ENCODE measurements around the gene SERINC1. TPM values are rescaled to one million over a fixed set of nuclear protein-coding genes. Genes with fewer than 3 reads are reported as not detected.

SERINC1 gene
- total RNA-seq, 2 donors from 2014 or later, result 31.3 to 84.3 TPM

DNA sequence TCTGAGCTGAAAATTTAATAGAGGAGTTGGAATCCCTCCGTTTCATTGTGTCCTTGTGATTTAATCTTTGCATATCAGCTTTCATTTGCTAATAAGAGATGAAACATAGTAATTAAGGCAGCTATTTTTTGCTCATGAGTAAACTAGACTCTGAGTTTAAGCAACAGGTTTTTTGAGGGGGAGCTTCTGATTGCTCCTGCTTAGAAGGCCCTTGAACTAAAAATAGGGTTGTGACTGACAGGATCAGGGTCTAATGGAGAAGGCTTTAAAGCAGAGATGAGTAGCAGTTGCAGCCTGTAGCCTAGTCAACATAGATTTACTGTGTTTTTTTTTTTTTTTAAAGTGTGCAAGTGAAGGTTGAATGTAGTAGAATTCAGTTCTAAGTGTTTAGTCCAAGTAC, 54.8 kb downstream of the SERINC1 start:
- H3K27me3 ChIP-seq, result no peaks in the 10 kb centered on the region
- no peak for ATAC-seq
- intact Hi-C loops (cut with DNase I), result no loop called here
- no peak overlapping the region for H3K27ac ChIP-seq
- no peaks in the 10 kb centered on the region for H3K36me3 ChIP-seq (replicated peaks in 1 of 2; ENCODE audit: insufficient read depth in 1 of 2, low read depth in 2 of 2)
- WGBS, 2 donors, result 43 to 57% methylated on average over 1 of the region's 1 CpG
- no peak overlapping the region for H3K4me3 ChIP-seq
- no peaks in the 10 kb centered on the region for H3K9me3 ChIP-seq
- no peaks in the 10 kb centered on the region for H3K4me1 ChIP-seq
- TF ChIP-seq CTCF (IDR thresholded peaks at IDR 0.05) (no peak), POLR2A (IDR thresholded peaks at IDR 0.05) (no peak)
- DNase-seq, result no peak

DNA sequence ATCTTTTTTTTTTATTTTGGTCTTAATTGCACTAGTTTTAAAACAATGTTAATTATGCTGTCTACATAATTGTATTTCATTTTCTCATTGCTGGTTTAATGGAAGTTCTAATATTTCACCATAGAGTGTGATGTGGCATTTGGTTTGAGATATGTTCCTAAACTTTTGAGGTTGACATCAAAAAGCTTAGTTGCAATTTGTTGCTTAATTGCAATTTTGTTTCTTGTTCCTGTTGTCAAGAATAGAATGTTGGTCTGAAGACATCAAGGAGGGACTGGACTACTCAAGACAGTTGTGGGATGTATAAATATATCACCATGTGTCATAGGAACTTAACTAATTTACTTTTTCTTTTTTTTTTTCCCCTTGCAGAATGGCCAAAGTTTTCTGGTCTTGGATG, 59.6 kb downstream of the SERINC1 start:
- intact Hi-C loops (cut with DNase I), result no loop called here
- ATAC-seq (no peak), DNase-seq (no peak)
- no peaks in the 10 kb centered on the region for H3K4me1 ChIP-seq
- H3K36me3 ChIP-seq (replicated peaks in 1 of 2; ENCODE audit: insufficient read depth in 1 of 2, low read depth in 2 of 2), result no peaks in the 10 kb centered on the region
- TF ChIP-seq CTCF (IDR thresholded peaks at IDR 0.05) (no peak), POLR2A (IDR thresholded peaks at IDR 0.05) (no peak)
- H3K9me3 ChIP-seq, result no peaks in the 10 kb centered on the region
- H3K4me3 ChIP-seq, result no peak overlapping the region
- no peaks in the 10 kb centered on the region for H3K27me3 ChIP-seq
- H3K27ac ChIP-seq, result no peak overlapping the region

- TF ChIP-seq POLR2A (IDR thresholded peaks at IDR 0.05), result no peak
- TF ChIP-seq CTCF (IDR thresholded peaks at IDR 0.05), result no peak
- DNase-seq, result no peak
Observed at GRCh38 chr6:122408702-122409458, 62.7 kb downstream of the SERINC1 start.

DNA sequence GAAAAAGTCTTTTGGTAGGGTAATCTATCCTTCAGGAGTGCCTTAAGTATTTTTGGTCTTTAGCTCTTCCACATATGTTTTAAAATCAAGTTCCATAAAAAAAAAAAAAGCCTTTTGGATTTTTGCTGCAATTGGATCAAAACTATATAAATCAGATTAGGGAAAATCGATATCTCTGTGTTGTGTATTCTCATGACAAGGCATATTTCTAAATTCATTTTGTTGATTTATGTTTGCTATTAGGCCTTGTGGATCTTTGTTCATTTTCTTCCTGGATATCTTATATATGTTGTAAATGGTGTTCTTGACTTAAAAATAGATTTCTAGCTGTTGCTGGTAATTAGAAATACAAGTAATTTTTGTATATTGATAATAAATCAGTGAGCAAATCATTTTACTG, 63.4 kb downstream of the SERINC1 start:
- H3K27me3 ChIP-seq, result no peaks in the 10 kb centered on the region
- TF ChIP-seq POLR2A (IDR thresholded peaks at IDR 0.05), result no peak
- TF ChIP-seq CTCF (IDR thresholded peaks at IDR 0.05), result no peak
- intact Hi-C loops (cut with DNase I), result no loop called here
- H3K4me3 ChIP-seq, result no peak overlapping the region
- WGBS, 2 donors, result 62 to 81% methylated on average over 1 of the region's 1 CpG
- no peaks in the 10 kb centered on the region for H3K36me3 ChIP-seq (replicated peaks in 1 of 2; ENCODE audit: insufficient read depth in 1 of 2, low read depth in 2 of 2)
- no peak overlapping the region for H3K27ac ChIP-seq
- ATAC-seq (no peak), DNase-seq (no peak)
- H3K4me1 ChIP-seq, result no peaks in the 10 kb centered on the region
- no peaks in the 10 kb centered on the region for H3K9me3 ChIP-seq

More at GRCh38 chr6:122408702-122409458, 62.7 kb downstream of the SERINC1 start:
- no peak for ATAC-seq
- intact Hi-C loops (cut with DNase I), result no loop called here
- H3K27ac ChIP-seq, result no peak overlapping the region
- H3K4me3 ChIP-seq, result no peak overlapping the region
- no peaks in the 10 kb centered on the region for H3K4me1 ChIP-seq
- 62 to 69% methylated on average over 6 of the region's 6 CpGs for WGBS, 2 donors
- no peaks in the 10 kb centered on the region for H3K27me3 ChIP-seq
- no peaks in the 10 kb centered on the region for H3K9me3 ChIP-seq
- no peaks in the 10 kb centered on the region for H3K36me3 ChIP-seq (replicated peaks in 1 of 2; ENCODE audit: insufficient read depth in 1 of 2, low read depth in 2 of 2)

GRCh38 chr6:122407712-122408111, 63.9 kb downstream of the SERINC1 start:
- Histone ChIP-seq H3K9me3 (no peaks in the 10 kb centered on the region), H3K27me3 (no peaks in the 10 kb centered on the region), H3K4me1 (no peaks in the 10 kb centered on the region), H3K4me3 (no peak overlapping the region), H3K36me3 (replicated peaks in 1 of 2; ENCODE audit: insufficient read depth in 1 of 2, low read depth in 2 of 2) (no peaks in the 10 kb centered on the region), H3K27ac (no peak overlapping the region)
- DNase-seq, result no peak
- TF ChIP-seq CTCF (IDR thresholded peaks at IDR 0.05) (no peak), POLR2A (IDR thresholded peaks at IDR 0.05) (no peak)
- intact Hi-C loops (cut with DNase I), result no loop called here
- no peak for ATAC-seq
- 48 to 66% methylated on average over 4 of the region's 4 CpGs for WGBS, 2 donors
